Measurements from ENCODE around the gene CDC42EP2. TPM values are rescaled to one million over a fixed set of nuclear protein-coding genes. Genes with fewer than 3 reads are reported as not detected.

CDC42EP2 gene
- polyA plus RNA-seq, 2 of the 4 experiments (the other 2 are of a cell fraction), result 3.0 to 8.5 TPM

DNA sequence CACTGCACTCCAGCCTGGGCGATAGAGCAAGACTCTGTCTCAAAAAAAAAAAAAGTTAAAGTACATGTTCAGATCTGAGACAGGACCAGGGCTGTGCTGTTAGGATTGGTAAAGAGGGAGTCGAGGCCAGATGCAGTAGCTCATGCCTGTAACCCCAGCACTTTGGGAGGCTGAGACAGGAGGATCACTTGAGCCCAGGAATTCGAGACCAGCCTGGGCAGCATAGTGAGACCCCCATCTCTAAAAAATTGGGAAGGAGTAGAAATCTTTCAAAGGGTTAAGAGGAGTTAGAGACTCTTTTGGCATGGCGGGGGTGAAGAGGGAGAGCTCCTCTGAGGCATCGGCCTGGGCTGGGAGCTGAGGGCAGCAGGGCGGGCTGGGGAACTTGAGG, 56.0 kb downstream of the CDC42EP2 start:
- Histone ChIP-seq H3K9me3 (no peaks in the 10 kb centered on the region), H3K4me3 (no peak overlapping the region), H3K4me1 (peaks cover 22% of the 10 kb centered on the region), H3K27ac (peak overlapping the region; percentile 38 to 77; a peak in 5 of 6 replicates), H3K4me2 (peak overlapping the region; percentile 52)
- FAIRE-seq (no peak), ATAC-seq (no peak), DNase-seq (ENCODE audit: low read depth in 1 of 2, low spot score in 1 of 2) (no peak)
- POLR2A ChIA-PET, result interaction anchor here (0.8 to 1.4 kb wide), 8 partner anchors 11 to 137 kb away, joined by 4 to 14 read pairs (median 6); partner anchors contain the start of genes MALAT1, NEAT1 and SLC25A45
- 77% methylated on average over 6 of the region's 6 CpGs for WGBS (ENCODE audit: missing lambda C conversion rate)
- TF ChIP-seq, protein P1, sequence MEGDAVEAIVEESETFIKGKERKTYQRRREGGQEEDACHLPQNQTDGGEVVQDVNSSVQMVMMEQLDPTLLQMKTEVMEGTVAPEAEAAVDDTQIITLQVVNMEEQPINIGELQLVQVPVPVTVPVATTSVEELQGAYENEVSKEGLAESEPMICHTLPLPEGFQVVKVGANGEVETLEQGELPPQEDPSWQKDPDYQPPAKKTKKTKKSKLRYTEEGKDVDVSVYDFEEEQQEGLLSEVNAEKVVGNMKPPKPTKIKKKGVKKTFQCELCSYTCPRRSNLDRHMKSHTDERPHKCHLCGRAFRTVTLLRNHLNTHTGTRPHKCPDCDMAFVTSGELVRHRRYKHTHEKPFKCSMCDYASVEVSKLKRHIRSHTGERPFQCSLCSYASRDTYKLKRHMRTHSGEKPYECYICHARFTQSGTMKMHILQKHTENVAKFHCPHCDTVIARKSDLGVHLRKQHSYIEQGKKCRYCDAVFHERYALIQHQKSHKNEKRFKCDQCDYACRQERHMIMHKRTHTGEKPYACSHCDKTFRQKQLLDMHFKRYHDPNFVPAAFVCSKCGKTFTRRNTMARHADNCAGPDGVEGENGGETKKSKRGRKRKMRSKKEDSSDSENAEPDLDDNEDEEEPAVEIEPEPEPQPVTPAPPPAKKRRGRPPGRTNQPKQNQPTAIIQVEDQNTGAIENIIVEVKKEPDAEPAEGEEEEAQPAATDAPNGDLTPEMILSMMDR (IDR thresholded peaks at IDR 0.05), result no peak
- CTCF ChIA-PET, result interaction anchor here (0.6 to 5.7 kb wide), 10 partner anchors 11 to 139 kb away, joined by 3 to 26 read pairs (median 4); partner anchors contain the start of genes NEAT1 and SLC25A45

Other genes with a start within 250 kb of the CDC42EP2 start
- gene CDCA5, start 230.8 kb upstream of the CDC42EP2 start, polyA plus RNA-seq (2011; rRNA removed), result 28.0 and 30.9 TPM in 2 replicates
- gene CDCA5, start 230.8 kb upstream of the CDC42EP2 start, polyA plus RNA-seq (2017; fragmentation: RNase III; extraction: RNeasy Plus Mini Kit Qiagen cat#74134 plus additional on column Dnase treatment), result 43.1 to 46.0 TPM (median 44.1 TPM) in 3 replicates
- gene ZFPL1, start 230.6 kb upstream of the CDC42EP2 start, polyA plus RNA-seq (2011; rRNA removed), result 27.7 and 30.1 TPM in 2 replicates
- gene ZFPL1, start 230.6 kb upstream of the CDC42EP2 start, polyA plus RNA-seq (2017; fragmentation: RNase III; extraction: RNeasy Plus Mini Kit Qiagen cat#74134 plus additional on column Dnase treatment), result 29.2 to 33.5 TPM (median 31.7 TPM) in 3 replicates
- gene VPS51, start 218.7 kb upstream of the CDC42EP2 start, polyA plus RNA-seq (2011; rRNA removed), result 37.2 and 44.7 TPM in 2 replicates
- gene VPS51, start 218.7 kb upstream of the CDC42EP2 start, polyA plus RNA-seq (2017; fragmentation: RNase III; extraction: RNeasy Plus Mini Kit Qiagen cat#74134 plus additional on column Dnase treatment), result 46.7 to 51.7 TPM (median 51.0 TPM) in 3 replicates
- 8.2 and 9.6 TPM in 2 replicates for gene TM7SF2, start 203.0 kb upstream of the CDC42EP2 start, polyA plus RNA-seq (2011; rRNA removed)
- 6.9 to 9.7 TPM (median 8.2 TPM) in 3 replicates for gene TM7SF2, start 203.0 kb upstream of the CDC42EP2 start, polyA plus RNA-seq (2017; fragmentation: RNase III; extraction: RNeasy Plus Mini Kit Qiagen cat#74134 plus additional on column Dnase treatment)
- gene ZNHIT2, start 197.2 kb upstream of the CDC42EP2 start, polyA plus RNA-seq (2011; rRNA removed), result 5.5 and 6.0 TPM in 2 replicates
- gene ZNHIT2, start 197.2 kb upstream of the CDC42EP2 start, polyA plus RNA-seq (2017; fragmentation: RNase III; extraction: RNeasy Plus Mini Kit Qiagen cat#74134 plus additional on column Dnase treatment), result 12.4 to 14.0 TPM (median 13.5 TPM) in 3 replicates
- 401 and 591 TPM in 2 replicates for gene FAU, start 192.7 kb upstream of the CDC42EP2 start, polyA plus RNA-seq (2011; rRNA removed)
- gene FAU, start 192.7 kb upstream of the CDC42EP2 start, polyA plus RNA-seq (2017; fragmentation: RNase III; extraction: RNeasy Plus Mini Kit Qiagen cat#74134 plus additional on column Dnase treatment), result 866 to 893 TPM (median 878 TPM) in 3 replicates
- 55.5 and 61.8 TPM in 2 replicates for gene MRPL49, start 192.5 kb upstream of the CDC42EP2 start, polyA plus RNA-seq (2011; rRNA removed)
- gene MRPL49, start 192.5 kb upstream of the CDC42EP2 start, polyA plus RNA-seq (2017; fragmentation: RNase III; extraction: RNeasy Plus Mini Kit Qiagen cat#74134 plus additional on column Dnase treatment), result 62.7 to 65.5 TPM (median 64.5 TPM) in 3 replicates
- gene SYVN1, start 180.3 kb upstream of the CDC42EP2 start, polyA plus RNA-seq (2011; rRNA removed), result 21.4 and 50.4 TPM in 2 replicates
- gene SYVN1, start 180.3 kb upstream of the CDC42EP2 start, polyA plus RNA-seq (2017; fragmentation: RNase III; extraction: RNeasy Plus Mini Kit Qiagen cat#74134 plus additional on column Dnase treatment), result 22.4 to 26.9 TPM (median 25.1 TPM) in 3 replicates
- not detected in 2 replicates for gene SPDYC, start 144.6 kb upstream of the CDC42EP2 start, polyA plus RNA-seq (2011; rRNA removed)
- not detected in 3 replicates for gene SPDYC, start 144.6 kb upstream of the CDC42EP2 start, polyA plus RNA-seq (2017; fragmentation: RNase III; extraction: RNeasy Plus Mini Kit Qiagen cat#74134 plus additional on column Dnase treatment)
- 63.7 and 72.6 TPM in 2 replicates for gene CAPN1, start 132.9 kb upstream of the CDC42EP2 start, polyA plus RNA-seq (2011; rRNA removed)
- gene CAPN1, start 132.9 kb upstream of the CDC42EP2 start, polyA plus RNA-seq (2017; fragmentation: RNase III; extraction: RNeasy Plus Mini Kit Qiagen cat#74134 plus additional on column Dnase treatment), result 87.9 to 98.6 TPM (median 93.1 TPM) in 3 replicates
- 52.3 and 55.6 TPM in 2 replicates for gene POLA2, start 52.9 kb upstream of the CDC42EP2 start, polyA plus RNA-seq (2011; rRNA removed)
- gene POLA2, start 52.9 kb upstream of the CDC42EP2 start, polyA plus RNA-seq (2017; fragmentation: RNase III; extraction: RNeasy Plus Mini Kit Qiagen cat#74134 plus additional on column Dnase treatment), result 33.8 to 34.5 TPM (median 34.1 TPM) in 3 replicates
- 35.6 and 36.3 TPM in 2 replicates for gene DPF2, start 19.0 kb downstream of the CDC42EP2 start, polyA plus RNA-seq (2011; rRNA removed)
- 34.8 to 39.8 TPM (median 35.7 TPM) in 3 replicates for gene DPF2, start 19.0 kb downstream of the CDC42EP2 start, polyA plus RNA-seq (2017; fragmentation: RNase III; extraction: RNeasy Plus Mini Kit Qiagen cat#74134 plus additional on column Dnase treatment)
- gene TIGD3, start 39.9 kb downstream of the CDC42EP2 start, polyA plus RNA-seq (2011; rRNA removed), result 0.30 and 0.37 TPM in 2 replicates
- gene TIGD3, start 39.9 kb downstream of the CDC42EP2 start, polyA plus RNA-seq (2017; fragmentation: RNase III; extraction: RNeasy Plus Mini Kit Qiagen cat#74134 plus additional on column Dnase treatment), result 0.54 to 0.71 TPM (median 0.66 TPM) in 3 replicates
- 3.1 and 4.9 TPM in 2 replicates for gene SLC25A45, start 67.8 kb downstream of the CDC42EP2 start, polyA plus RNA-seq (2011; rRNA removed)
- gene SLC25A45, start 67.8 kb downstream of the CDC42EP2 start, polyA plus RNA-seq (2017; fragmentation: RNase III; extraction: RNeasy Plus Mini Kit Qiagen cat#74134 plus additional on column Dnase treatment), result 7.9 to 8.6 TPM (median 8.1 TPM) in 3 replicates
- 12.2 and 12.9 TPM in 2 replicates for gene FRMD8, start 71.8 kb downstream of the CDC42EP2 start, polyA plus RNA-seq (2011; rRNA removed)
- 16.5 to 20.0 TPM (median 17.4 TPM) in 3 replicates for gene FRMD8, start 71.8 kb downstream of the CDC42EP2 start, polyA plus RNA-seq (2017; fragmentation: RNase III; extraction: RNeasy Plus Mini Kit Qiagen cat#74134 plus additional on column Dnase treatment)
- gene NEAT1, start 107.9 kb downstream of the CDC42EP2 start, polyA plus RNA-seq (2011; rRNA removed), result 181 and 314 TPM in 2 replicates
- 1,009 to 1,407 TPM (median 1,223 TPM) in 3 replicates for gene NEAT1, start 107.9 kb downstream of the CDC42EP2 start, polyA plus RNA-seq (2017; fragmentation: RNase III; extraction: RNeasy Plus Mini Kit Qiagen cat#74134 plus additional on column Dnase treatment)
- gene MALAT1, start 184.2 kb downstream of the CDC42EP2 start, polyA plus RNA-seq (2011; rRNA removed), result 1,041 and 1,340 TPM in 2 replicates
- gene MALAT1, start 184.2 kb downstream of the CDC42EP2 start, polyA plus RNA-seq (2017; fragmentation: RNase III; extraction: RNeasy Plus Mini Kit Qiagen cat#74134 plus additional on column Dnase treatment), result 167 to 203 TPM (median 188 TPM) in 3 replicates
- gene SCYL1, start 210.2 kb downstream of the CDC42EP2 start, polyA plus RNA-seq (2011; rRNA removed), result 30.8 and 33.6 TPM in 2 replicates
- gene SCYL1, start 210.2 kb downstream of the CDC42EP2 start, polyA plus RNA-seq (2017; fragmentation: RNase III; extraction: RNeasy Plus Mini Kit Qiagen cat#74134 plus additional on column Dnase treatment), result 41.8 to 46.8 TPM (median 45.9 TPM) in 3 replicates
- gene LTBP3, start 243.5 kb downstream of the CDC42EP2 start, polyA plus RNA-seq (2011; rRNA removed), result 28.6 and 39.9 TPM in 2 replicates
- gene LTBP3, start 243.5 kb downstream of the CDC42EP2 start, polyA plus RNA-seq (2017; fragmentation: RNase III; extraction: RNeasy Plus Mini Kit Qiagen cat#74134 plus additional on column Dnase treatment), result 107 to 134 TPM (median 123 TPM) in 3 replicates

Data from A549 (cell line).